Hematopoietic multipotent progenitor cell treated with erythropoietin and hydrocortisone succinate and interleukin-3 and kit ligand, for 4 days (in vitro differentiated cells): ENCODE data around the gene KLRK1.
"Not testable (repeated sequence)": the region's sequence is repeated elsewhere in the genome, so short reads cannot be mapped to it uniquely, and the experiment has no call there.

Source experiments
- DNase-seq: peaks from one replicate; pipeline ENCODE4 v3.0.0-alpha.2; 2015

The KLRK1 gene

DNA sequence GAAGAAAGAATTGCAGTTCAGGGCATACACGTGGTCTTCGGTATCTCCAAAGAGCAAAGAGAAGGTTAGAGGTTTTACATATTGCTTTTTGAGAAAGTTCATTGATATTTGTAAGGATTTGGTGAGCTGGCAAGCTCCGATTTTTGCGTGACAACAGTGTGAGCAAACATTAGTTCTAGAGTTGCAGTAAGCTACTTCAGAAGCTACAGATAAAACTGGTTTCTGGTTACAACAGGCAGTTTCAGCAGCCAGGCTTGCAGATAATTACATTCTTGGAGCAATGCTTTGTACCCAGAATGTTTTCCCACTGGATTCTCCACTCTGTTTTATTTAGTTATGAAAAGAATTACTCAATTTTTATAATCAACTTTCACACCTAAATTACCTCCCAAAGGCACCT, 28.2 kb downstream of the KLRK1 start:
- no peak for DNase-seq

- DNase-seq: peak; percentile 41
Observed at GRCh38 chr12:10361084-10361483, 28.8 kb downstream of the KLRK1 start.

- DNase-seq: no peak
Observed at GRCh38 chr12:10358969-10359368, 30.9 kb downstream of the KLRK1 start.

- no peak for DNase-seq
Observed at GRCh38 chr12:10358131-10358530, 31.7 kb downstream of the KLRK1 start.

- no peak for DNase-seq
Observed at GRCh38 chr12:10354502-10354901, 35.3 kb downstream of the KLRK1 start.

DNA sequence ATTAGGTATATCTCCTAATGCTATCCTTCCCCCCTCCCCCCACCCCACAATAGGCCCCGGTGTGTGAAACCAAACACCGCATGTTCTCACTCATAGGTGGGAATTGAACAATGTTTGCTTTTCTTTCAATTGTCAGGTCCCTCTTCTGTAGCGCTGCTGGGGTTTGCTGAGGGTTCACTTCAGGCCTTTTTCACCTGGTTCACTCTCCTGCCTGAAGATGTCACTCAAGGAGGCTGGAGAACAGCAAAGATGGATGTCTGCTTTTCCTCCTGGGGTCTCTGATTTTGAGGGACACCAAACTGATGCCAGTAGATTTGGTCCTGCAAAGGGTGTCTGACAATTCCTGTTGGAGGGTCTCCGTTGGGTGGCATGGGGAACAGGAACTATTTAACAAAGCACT, 35.8 kb downstream of the KLRK1 start:
- DNase-seq: no peak

DNA sequence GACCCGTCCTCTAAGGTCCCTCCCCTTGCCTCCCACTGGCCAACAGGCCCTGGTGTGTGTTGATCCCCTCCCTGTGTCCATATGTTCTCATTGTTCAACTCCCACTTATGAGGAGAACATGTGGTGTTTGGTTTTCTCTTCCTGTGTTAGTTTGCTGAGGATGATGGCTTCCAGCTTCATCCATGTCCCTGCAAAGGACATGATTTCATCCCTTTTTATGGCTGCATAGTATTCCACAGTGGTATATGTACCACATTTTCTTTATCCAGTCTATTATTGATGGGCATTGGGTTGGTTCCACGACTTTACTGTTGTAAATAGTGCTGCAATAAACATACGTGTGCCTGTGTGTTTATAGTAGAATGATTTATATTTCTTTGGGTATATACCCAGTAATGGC, 38.4 kb downstream of the KLRK1 start:
- DNase-seq: not testable (repeated sequence)

- peak; percentile 11 for DNase-seq
Observed at GRCh38 chr12:10341892-10342509, 47.8 kb downstream of the KLRK1 start.

DNA sequence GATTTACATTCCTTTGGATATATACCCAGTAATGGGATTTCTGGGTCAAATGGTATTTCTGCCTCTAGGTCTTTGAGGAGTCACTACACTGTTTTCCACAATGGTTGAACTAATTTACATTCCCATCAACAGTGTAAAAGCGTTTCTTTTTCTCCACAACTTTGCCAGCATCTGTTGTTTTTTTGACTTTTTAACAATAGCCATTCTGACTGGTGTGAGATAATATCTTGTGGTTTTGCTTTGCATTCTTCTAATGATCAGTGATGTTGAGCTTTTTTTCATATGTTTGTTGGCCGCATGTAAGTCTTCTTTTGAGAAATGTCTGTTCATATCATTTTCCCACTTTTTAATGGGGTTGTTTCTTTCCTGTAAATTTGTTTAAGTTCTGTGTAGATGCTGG, 48.9 kb downstream of the KLRK1 start:
- not testable (repeated sequence) for DNase-seq

DNA sequence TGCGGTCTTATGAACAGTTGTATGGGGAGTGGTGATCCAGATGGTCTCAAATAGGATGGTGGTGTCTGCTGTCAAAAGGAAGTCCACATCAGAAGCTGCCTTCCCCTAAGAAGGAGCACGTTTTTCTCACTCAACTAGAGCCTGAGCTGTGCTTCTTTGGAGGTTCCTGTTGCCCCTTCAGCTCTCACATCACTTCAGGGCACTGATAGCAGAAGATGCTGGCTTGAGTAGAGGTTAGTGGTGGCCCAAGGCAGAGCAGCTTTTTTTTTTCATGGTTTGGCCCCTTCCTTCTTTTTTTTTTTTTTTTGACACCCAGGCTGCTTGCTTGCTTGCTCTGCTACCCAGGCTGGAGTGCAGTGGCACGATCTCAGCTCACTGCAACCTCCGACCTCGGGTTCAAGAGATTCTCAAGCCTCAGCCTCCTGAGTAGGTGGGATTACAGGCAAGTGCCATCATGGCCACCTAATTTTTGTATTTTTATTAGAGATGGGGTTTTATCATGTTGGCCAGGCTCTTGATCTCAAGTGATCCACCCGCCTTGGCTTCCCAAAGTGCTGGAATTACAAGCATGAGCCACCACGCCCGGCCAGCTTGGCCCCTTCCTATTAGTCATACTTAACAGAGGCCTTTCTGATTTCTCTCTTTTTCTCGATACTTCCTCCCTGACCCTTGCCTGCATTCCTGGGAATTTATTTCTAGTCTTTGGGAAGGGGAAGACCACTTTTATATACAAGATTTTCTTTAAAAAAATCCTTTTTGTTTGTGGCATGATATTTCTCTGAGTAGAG, 50.6 kb downstream of the KLRK1 start:
- no peak for DNase-seq

GRCh38 chr12:10338470-10338869, 51.4 kb downstream of the KLRK1 start:
- not testable (repeated sequence) for DNase-seq

GRCh38 chr12:10336196-10336595, 53.6 kb downstream of the KLRK1 start:
- DNase-seq: not testable (repeated sequence)

DNA sequence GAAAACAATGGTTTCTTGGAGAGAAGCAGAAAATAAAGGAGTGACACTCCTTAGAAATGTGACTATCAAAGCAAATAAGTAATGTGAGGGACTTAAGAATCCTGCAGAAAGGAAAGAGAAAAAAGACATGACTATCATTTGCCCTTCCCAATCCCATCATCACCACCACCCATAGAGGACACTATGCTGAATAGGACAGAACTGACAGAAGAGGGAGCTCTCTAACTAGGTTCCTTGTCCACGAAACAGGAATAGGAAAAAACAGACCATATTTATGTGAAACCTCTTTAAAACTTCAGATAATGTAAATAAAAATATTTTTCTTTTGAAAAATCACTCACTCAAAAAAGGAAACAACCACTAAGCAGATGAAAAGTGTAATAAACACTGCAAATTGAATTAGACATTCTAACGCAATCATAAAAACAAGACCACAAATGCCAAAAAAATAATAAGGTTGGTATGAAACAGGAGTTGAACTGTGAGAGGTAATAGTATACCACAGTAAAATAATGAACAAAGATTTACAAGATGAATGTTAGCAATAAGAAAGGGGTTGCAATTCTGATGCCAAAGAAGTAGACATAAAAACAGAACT, 58.1 kb downstream of the KLRK1 start:
- DNase-seq: peak; percentile 83

DNA sequence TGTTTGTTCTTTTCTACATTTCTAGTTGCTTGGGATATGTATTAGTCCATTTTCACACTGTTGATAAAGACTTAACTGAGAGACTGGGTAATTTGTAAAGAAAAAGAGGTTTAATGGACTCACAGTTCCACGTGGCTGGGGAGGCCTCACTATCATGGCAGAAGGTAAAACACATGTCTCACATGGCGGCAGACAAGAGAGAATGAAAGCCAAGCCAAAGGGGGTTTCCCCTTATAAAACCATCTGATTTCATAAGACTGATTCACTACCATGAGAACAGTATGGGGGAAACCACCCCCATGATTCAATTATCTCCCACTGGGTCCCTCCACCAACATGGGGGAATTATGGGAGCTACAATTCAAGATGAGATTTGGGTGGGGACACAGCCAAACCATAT, 61.1 kb downstream of the KLRK1 start:
- not testable (repeated sequence) for DNase-seq
